ENCODE data around the gene UGGT1.

GRCh38 chr2:128076461-128077106, 14.4 kb upstream of the UGGT1 start:
- TF ChIP-seq CTCF (conservative IDR thresholded peaks at IDR 0.05; ENCODE audit: low read depth, low read length) (no peak), EZH2 (IDR thresholded peaks at IDR 0.05; ENCODE audit: borderline replicate concordance, low read depth, low read length, poor library complexity, severe bottlenecking) (no peak)
